Smooth muscle cell (in vitro differentiated cells): ENCODE data around the gene TBL3. TPM values are rescaled to one million over a fixed set of nuclear protein-coding genes. Genes with fewer than 3 reads are reported as not detected.
A peak's percentile ranks its signal among the peaks of the same experiment; 100 is the strongest.

Source experiments
- DNase-seq: peaks from one replicate; lab custom pipeline; 2025; ENCODE audit not compliant: unreplicated experiment; lab: John Stamatoyannopoulos, UW
- H2AFZ ChIP-seq: fragments of 200-600 bp; sonication (generic); 2 replicates; pipeline ENCODE4 v1.6.0; 2016; ENCODE audit warnings: antibody characterized with exemption, low read depth, mild to moderate bottlenecking
- H3F3A ChIP-seq: fragments of 200-600 bp; sonication (generic); 2 replicates; pipeline ENCODE4 v1.6.0; 2017; ENCODE audit warnings: antibody characterized with exemption, low read depth
- H3K27ac ChIP-seq: fragments of 200-600 bp; sonication (generic); 2 replicates; pipeline ENCODE4 v1.5.1; 2016; ENCODE audit warnings: low read depth, mild to moderate bottlenecking
- H3K27me3 ChIP-seq: fragments of 200-600 bp; sonication (generic); 2 replicates; pipeline ENCODE4 v1.6.1; 2016; ENCODE audit warnings: low read depth, mild to moderate bottlenecking
- H3K36me3 ChIP-seq: fragments of 200-600 bp; sonication (generic); 2 replicates; pipeline ENCODE4 v1.5.1; 2016; ENCODE audit warnings: low read depth
- H3K4me1 ChIP-seq: fragments of 200-600 bp; sonication (generic); 2 replicates; pipeline ENCODE4 v1.5.1; 2016; ENCODE audit warnings: low read depth
- H3K4me2 ChIP-seq: fragments of 200-600 bp; sonication (generic); 2 replicates; pipeline ENCODE4 v1.6.0; 2016; ENCODE audit warnings: mild to moderate bottlenecking
- H3K4me3 ChIP-seq: fragments of 200-600 bp; sonication (generic); 2 replicates; pipeline ENCODE4 v1.5.1; 2016; ENCODE audit warnings: mild to moderate bottlenecking
- H3K79me2 ChIP-seq: fragments of 200-600 bp; sonication (generic); 2 replicates; pipeline ENCODE4 v1.6.0; 2016; ENCODE audit warnings: low read depth, mild to moderate bottlenecking
- H3K9ac ChIP-seq: fragments of 200-600 bp; sonication (generic); 2 replicates; pipeline ENCODE4 v1.6.0; 2016; ENCODE audit warnings: low read depth
- H3K9me3 ChIP-seq: fragments of 200-600 bp; sonication (generic); replicated peaks from 2 replicates; pipeline ENCODE4 v1.5.1; 2016; ENCODE audit warnings: low read depth
- H4K20me1 ChIP-seq: fragments of 200-600 bp; sonication (generic); 2 replicates; pipeline ENCODE4 v1.6.0; 2016; ENCODE audit warnings: low read depth
- CTCF ChIP-seq: fragments of 200-600 bp; sonication (generic); IDR thresholded peaks from 2 replicates; pipeline ENCODE4 v1.5.1; 2017; ENCODE audit warnings: borderline replicate concordance, mild to moderate bottlenecking, antibody characterized with exemption; ENCODE audit not compliant: insufficient read depth, poor library complexity, severe bottlenecking
- WGBS: methylation state at CpG from one replicate; pipeline ENCODE4 v1.1.7; 2016; ENCODE audit warnings: low lambda C conversion rate; 5-methylcytosine and 5-hydroxymethylcytosine counted together
- polyA plus RNA-seq: library from polyadenylated mRNA; unstranded; fragments of >200 nt; fragmentation: Nextera tagmentation; extraction: Ambion mirVana; gene quantifications from 2 replicates; pipeline ENCODE4 v1.2.1, GENCODE V29; 2016
- total RNA-seq: library from RNA; depleted of rRNA; stranded (reverse); fragments of >200 nt; gene quantifications from 2 replicates; pipeline ENCODE4 v1.2.3, GENCODE V29; 2014

TBL3 gene
- total and polyA plus RNA-seq, 2 experiments from 2014 or later, result 28.5 to 81.7 TPM

GRCh38 chr16:2015947-2016208 lies 44.0 kb downstream of the TBL3 start:
- DNase-seq, result no peak
- no peak for TF ChIP-seq CTCF
- no peaks in the 10 kb centered on the region for H3K79me2 ChIP-seq
- H3K36me3 ChIP-seq, result no peaks in the 10 kb centered on the region
- no peaks in the 10 kb centered on the region for H3F3A ChIP-seq
- H2AFZ ChIP-seq, result no peak overlapping the region
- H3K9ac ChIP-seq, result no peak overlapping the region
- H3K4me1 ChIP-seq, result peaks cover 10% of the 10 kb centered on the region
- H3K4me3 ChIP-seq, result no peak overlapping the region
- H4K20me1 ChIP-seq, result no peaks in the 10 kb centered on the region
- no peaks in the 10 kb centered on the region for H3K9me3 ChIP-seq
- no peak overlapping the region for H3K27ac ChIP-seq
- no peaks in the 10 kb centered on the region for H3K27me3 ChIP-seq
- no peak overlapping the region for H3K4me2 ChIP-seq
- WGBS, result 92% methylated on average over 7 of the region's 7 CpGs

DNA sequence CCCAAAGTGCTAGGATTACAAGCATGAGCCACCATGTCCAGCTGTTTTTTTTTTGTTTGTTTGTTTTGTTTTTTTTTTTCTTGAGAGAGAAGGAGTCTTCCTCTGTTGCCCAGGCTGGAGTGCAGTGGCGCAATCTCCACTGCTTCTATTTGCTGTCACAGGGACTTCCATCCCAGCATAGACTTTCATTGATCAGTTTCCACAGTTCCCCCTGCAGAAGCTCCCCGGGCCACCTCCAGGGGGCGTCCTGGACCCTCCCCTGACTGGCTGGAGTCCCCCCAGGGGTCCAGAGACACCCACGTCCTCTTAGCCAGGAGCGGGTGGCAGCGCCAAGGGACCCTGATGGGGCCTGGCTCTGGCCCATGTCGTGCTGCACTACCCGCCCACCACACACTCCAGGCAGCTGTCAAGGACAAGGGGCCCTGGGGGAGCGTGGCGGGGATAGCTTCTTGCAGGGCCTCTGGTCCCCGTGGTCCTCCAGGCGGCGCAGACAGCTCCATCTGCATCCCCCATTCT lies 44.6 kb downstream of the TBL3 start:
- TF ChIP-seq CTCF, result peak; percentile 42
- Histone ChIP-seq H3K36me3 (no peaks in the 10 kb centered on the region), H3F3A (no peaks in the 10 kb centered on the region), H3K9me3 (no peaks in the 10 kb centered on the region), H3K27ac (no peak overlapping the region), H4K20me1 (no peaks in the 10 kb centered on the region), H3K79me2 (no peaks in the 10 kb centered on the region), H3K4me3 (no peak overlapping the region), H3K9ac (no peak overlapping the region), H3K27me3 (no peaks in the 10 kb centered on the region), H2AFZ (no peak overlapping the region), H3K4me1 (peaks cover 10% of the 10 kb centered on the region), H3K4me2 (no peak overlapping the region)
- 36% methylated on average over 13 of the region's 13 CpGs for WGBS
- no peak for DNase-seq

DNA sequence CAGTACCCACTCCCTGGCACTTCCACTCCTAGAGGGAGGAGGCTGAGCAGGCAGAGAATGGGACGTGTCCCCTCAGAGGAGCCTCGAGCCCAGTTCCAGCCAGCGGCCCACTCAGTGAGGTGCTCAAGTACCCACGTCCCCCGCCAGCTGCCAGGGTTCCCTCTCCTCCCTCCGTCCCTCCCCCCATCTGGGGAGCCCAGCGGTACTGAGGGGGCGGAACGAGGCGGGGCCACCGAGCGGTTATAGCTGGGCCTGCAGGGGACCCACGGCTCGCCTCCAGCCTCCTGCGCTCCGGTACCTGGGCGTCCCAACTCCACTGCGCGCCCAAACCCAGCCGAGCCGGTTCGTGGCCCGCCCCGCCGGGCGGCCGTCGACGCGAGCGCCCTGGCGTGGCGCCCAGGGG lies 47.7 kb downstream of the TBL3 start, which contains the start of gene NPW:
NPW (plus strand) TSS at position 268 of the 403 bp plus-strand sequence.
- peak within 1 kb of the TSS; percentile 38 for H3K4me3 ChIP-seq

More for the DNA sequence above, 47.7 kb downstream of the TBL3 start, which contains the start of gene NPW:
- 9% methylated on average over 29 of the region's 33 CpGs for WGBS
- H3K27ac ChIP-seq, result no peak within 1 kb of the TSS
- H4K20me1 ChIP-seq, result no peaks in the 10 kb centered on the region
- H3K27me3 ChIP-seq, result no peaks in the 10 kb centered on the region
- peaks cover 15% of the 10 kb centered on the region for H3K4me1 ChIP-seq
- no peak for TF ChIP-seq CTCF
- no peak for DNase-seq
- no peaks in the 10 kb centered on the region for H3K9me3 ChIP-seq
- no peak within 1 kb of the TSS for H3K9ac ChIP-seq
- peak within 1 kb of the TSS; percentile 62 for H2AFZ ChIP-seq
- peak within 1 kb of the TSS; percentile 88 for H3K4me2 ChIP-seq
- no peaks in the 10 kb centered on the region for H3K79me2 ChIP-seq
- H3K36me3 ChIP-seq, result no peaks in the 10 kb centered on the region
- no peaks in the 10 kb centered on the region for H3F3A ChIP-seq
